ENCODE measurements around the gene CAPN1. TPM values are rescaled to one million over a fixed set of nuclear protein-coding genes. Genes with fewer than 3 reads are reported as not detected.

Gene CAPN1
- total and polyA plus RNA-seq, 2 of the 4 experiments (the other 2 are of a cell fraction): 110 to 182 TPM

DNA sequence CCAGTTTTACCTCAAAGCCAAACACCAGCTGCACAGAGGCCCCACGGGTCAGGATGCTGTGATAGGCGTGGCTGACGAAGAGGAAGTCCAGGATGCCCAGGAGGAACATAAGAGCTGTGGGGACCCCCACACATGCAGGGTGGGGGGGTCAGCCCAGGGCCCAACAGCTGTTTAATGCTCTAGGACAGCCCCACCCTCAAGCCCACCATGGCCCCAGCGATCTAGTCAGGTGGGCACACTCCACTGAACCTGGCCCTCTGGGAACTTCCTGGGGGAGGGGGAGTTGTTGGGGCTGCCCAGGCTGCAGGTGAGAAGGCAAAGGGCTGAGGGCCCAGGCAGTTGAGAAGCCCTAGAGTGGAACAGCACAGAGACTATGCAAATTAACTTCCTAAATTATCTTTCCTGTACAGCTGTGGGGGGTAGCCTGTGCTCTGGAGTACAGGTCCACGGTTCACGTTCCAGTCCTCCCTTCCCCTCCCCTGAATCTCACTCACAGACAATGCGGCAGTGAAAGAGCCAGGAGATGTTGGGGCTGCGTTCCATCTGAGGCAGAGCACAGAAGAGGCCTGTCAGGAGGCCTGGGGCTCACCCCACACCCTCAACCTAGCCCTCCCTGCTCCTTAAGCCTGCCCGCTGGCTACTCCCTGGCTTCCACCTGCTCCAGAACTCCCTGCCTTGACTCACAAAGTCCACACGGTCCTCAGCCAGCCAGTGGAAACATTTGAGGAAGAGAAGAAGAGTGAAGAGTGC, 49.3 kb upstream of the CAPN1 start (continued):
- no peak for TF ChIP-seq RCOR1 (IDR thresholded peaks at IDR 0.05; ENCODE audit: insufficient replicate concordance, low read length)
- TF ChIP-seq RAD21 (IDR thresholded peaks at IDR 0.05; ENCODE audit: low read length): no peak
- TF ChIP-seq CHD1 (IDR thresholded peaks at IDR 0.05; ENCODE audit: low read depth, low read length): no peak
- TF ChIP-seq BHLHE40 (IDR thresholded peaks at IDR 0.05; ENCODE audit: low read depth, low read length): no peak
- TF ChIP-seq SMC3 (IDR thresholded peaks at IDR 0.05; ENCODE audit: low read depth, low read length): no peak
- TF ChIP-seq MXI1 (IDR thresholded peaks at IDR 0.05; ENCODE audit: borderline replicate concordance, low read depth, low read length): no peak
- no peak for TF ChIP-seq CEBPB (IDR thresholded peaks at IDR 0.05; ENCODE audit: low read depth, low read length)
- TF ChIP-seq NFE2L2 (IDR thresholded peaks at IDR 0.05; ENCODE audit: low read depth, low read length): no peak
